Stimulated activated CD4-positive, alpha-beta T cell treated with anti-CD3 and anti-CD28 coated beads, Interleukin-4, amount 100 ng/mL, for 24 hours (primary cell): Measurements from ENCODE around the gene EPB41L4A.

Experiments used
- DNase-seq: peaks from one replicate; pipeline ENCODE4 v3.0.0-alpha.2; 2020

Gene EPB41L4A

GRCh38 chr5:112304743-112305142 is 114.3 kb downstream of the EPB41L4A start:
- DNase-seq, result no peak

GRCh38 chr5:112303685-112304084 is 115.4 kb downstream of the EPB41L4A start:
- DNase-seq, result no peak

- DNase-seq, result no peak
Measured at GRCh38 chr5:112294126-112294525, 125.0 kb downstream of the EPB41L4A start.

GRCh38 chr5:112293587-112293986 is 125.5 kb downstream of the EPB41L4A start:
- no peak for DNase-seq

GRCh38 chr5:112290691-112291090 is 128.4 kb downstream of the EPB41L4A start:
- no peak for DNase-seq

- no peak for DNase-seq
Measured at GRCh38 chr5:112289465-112289864, 129.6 kb downstream of the EPB41L4A start.

- no peak for DNase-seq
Measured at GRCh38 chr5:112283943-112284929, 134.8 kb downstream of the EPB41L4A start.

GRCh38 chr5:112283034-112283582 is 136.0 kb downstream of the EPB41L4A start:
- DNase-seq, result no peak

- no peak for DNase-seq
Measured at GRCh38 chr5:112279082-112279481, 140.0 kb downstream of the EPB41L4A start.

GRCh38 chr5:112276991-112277390 is 142.1 kb downstream of the EPB41L4A start:
- no peak for DNase-seq

GRCh38 chr5:112275671-112276070 is 143.4 kb downstream of the EPB41L4A start:
- DNase-seq, result no peak

- no peak for DNase-seq
Measured at GRCh38 chr5:112270299-112271293, 148.5 kb downstream of the EPB41L4A start.

GRCh38 chr5:112267231-112267630 is 151.8 kb downstream of the EPB41L4A start:
- no peak for DNase-seq

- no peak for DNase-seq
Measured at GRCh38 chr5:112264666-112265065, 154.4 kb downstream of the EPB41L4A start.

- no peak for DNase-seq
Measured at GRCh38 chr5:112264151-112264550, 154.9 kb downstream of the EPB41L4A start.

GRCh38 chr5:112263469-112263868 is 155.6 kb downstream of the EPB41L4A start:
- no peak for DNase-seq

GRCh38 chr5:112258571-112258970 is 160.5 kb downstream of the EPB41L4A start:
- DNase-seq, result no peak

GRCh38 chr5:112257976-112258375 is 161.1 kb downstream of the EPB41L4A start:
- no peak for DNase-seq

- no peak for DNase-seq
Measured at GRCh38 chr5:112257005-112257404, 162.1 kb downstream of the EPB41L4A start.

GRCh38 chr5:112254303-112254702 is 164.8 kb downstream of the EPB41L4A start:
- no peak for DNase-seq

GRCh38 chr5:112253478-112254250 is 165.4 kb downstream of the EPB41L4A start:
- DNase-seq, result no peak

- DNase-seq, result no peak
Measured at GRCh38 chr5:112250551-112250950, 168.5 kb downstream of the EPB41L4A start.
